ENCODE data around the gene FXN. TPM values are rescaled to one million over a fixed set of nuclear protein-coding genes. Genes with fewer than 3 reads are reported as not detected.

The FXN gene
- total RNA-seq, 1 donor from 2014 or later = 23.2 TPM

DNA sequence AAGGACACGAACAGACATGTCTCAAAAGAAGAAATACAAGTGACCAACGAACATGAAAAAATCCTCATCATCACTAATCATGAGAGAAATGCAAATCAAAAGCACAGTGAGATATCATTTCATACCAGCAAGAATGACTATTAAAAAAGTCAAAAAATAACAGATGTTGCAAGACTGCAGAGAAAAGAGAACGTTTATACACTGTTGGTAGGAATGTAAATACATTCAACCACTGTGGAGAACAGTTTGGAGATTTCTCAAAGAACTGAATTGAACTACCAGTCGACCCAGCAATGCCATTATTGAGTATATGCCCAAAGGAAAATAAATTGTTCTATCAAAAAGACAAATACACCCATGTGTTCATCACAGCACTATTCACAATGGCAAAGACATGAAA, 45.7 kb downstream of the FXN start:
- Histone ChIP-seq H2AFZ (replicated peaks) (no peak overlapping the region), H4K20me1 (ENCODE audit: low read depth) (no peaks in the 10 kb centered on the region), H3K4me2 (no peak overlapping the region), H3K79me2 (ENCODE audit: low read depth) (no peaks in the 10 kb centered on the region), H3K27me3 (no peaks in the 10 kb centered on the region), H3K36me3 (no peaks in the 10 kb centered on the region), H3K9me3 (ENCODE audit: low read depth) (no peaks in the 10 kb centered on the region), H3K27ac (no peak overlapping the region), H3F3A (ENCODE audit: low read depth) (no peaks in the 10 kb centered on the region), H3K4me3 (no peak overlapping the region), H3K9ac (no peak overlapping the region), H3K4me1 (no peaks in the 10 kb centered on the region)
- peaks cover 6% of the 10 kb centered on the region for H3K36me3 Mint-ChIP-seq
- H3K27me3 Mint-ChIP-seq (ENCODE audit: insufficient read depth, low read depth) = peaks cover 4% of the 10 kb centered on the region
- DNase-seq (ENCODE audit: low spot score) = no peak
- no peak overlapping the region for H3K4me3 Mint-ChIP-seq
- H3K27ac Mint-ChIP-seq = no peak overlapping the region
- H3K4me1 Mint-ChIP-seq = no peaks in the 10 kb centered on the region
- H3K9me3 Mint-ChIP-seq = no peaks in the 10 kb centered on the region
- TF ChIP-seq EZH2 (IDR thresholded peaks at IDR 0.05) (no peak), EZH2phosphoT487 (IDR thresholded peaks at IDR 0.05) (no peak)
- TF ChIP-seq, protein P1, sequence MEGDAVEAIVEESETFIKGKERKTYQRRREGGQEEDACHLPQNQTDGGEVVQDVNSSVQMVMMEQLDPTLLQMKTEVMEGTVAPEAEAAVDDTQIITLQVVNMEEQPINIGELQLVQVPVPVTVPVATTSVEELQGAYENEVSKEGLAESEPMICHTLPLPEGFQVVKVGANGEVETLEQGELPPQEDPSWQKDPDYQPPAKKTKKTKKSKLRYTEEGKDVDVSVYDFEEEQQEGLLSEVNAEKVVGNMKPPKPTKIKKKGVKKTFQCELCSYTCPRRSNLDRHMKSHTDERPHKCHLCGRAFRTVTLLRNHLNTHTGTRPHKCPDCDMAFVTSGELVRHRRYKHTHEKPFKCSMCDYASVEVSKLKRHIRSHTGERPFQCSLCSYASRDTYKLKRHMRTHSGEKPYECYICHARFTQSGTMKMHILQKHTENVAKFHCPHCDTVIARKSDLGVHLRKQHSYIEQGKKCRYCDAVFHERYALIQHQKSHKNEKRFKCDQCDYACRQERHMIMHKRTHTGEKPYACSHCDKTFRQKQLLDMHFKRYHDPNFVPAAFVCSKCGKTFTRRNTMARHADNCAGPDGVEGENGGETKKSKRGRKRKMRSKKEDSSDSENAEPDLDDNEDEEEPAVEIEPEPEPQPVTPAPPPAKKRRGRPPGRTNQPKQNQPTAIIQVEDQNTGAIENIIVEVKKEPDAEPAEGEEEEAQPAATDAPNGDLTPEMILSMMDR (IDR thresholded peaks at IDR 0.05) = no peak

DNA sequence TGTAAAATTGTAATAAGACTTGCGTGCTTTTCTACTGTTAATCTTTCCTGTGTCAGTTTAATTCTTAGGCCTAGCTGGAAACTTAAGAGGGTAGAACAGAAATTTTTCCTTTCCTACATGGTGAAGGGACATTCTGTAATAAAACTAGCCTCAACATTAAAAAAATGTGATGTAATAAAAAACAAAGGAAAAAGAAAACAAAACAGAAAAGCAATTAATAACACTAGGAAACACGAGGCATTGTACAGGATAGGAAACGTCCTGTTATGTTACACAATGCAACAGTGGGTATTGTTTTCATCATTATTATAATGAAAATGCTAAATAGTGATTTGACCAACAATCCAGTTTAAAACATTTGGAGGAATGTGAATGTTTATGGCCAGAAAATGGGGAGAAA, 47.8 kb downstream of the FXN start:
- H3K9me3 ChIP-seq (ENCODE audit: low read depth) = no peaks in the 10 kb centered on the region
- H3K27ac ChIP-seq = no peak overlapping the region
- no peaks in the 10 kb centered on the region for H3K36me3 ChIP-seq
- TF ChIP-seq EZH2phosphoT487 (IDR thresholded peaks at IDR 0.05) = no peak
- TF ChIP-seq EZH2 (IDR thresholded peaks at IDR 0.05) = no peak
- TF ChIP-seq, protein P1 (IDR thresholded peaks at IDR 0.05) = no peak
- DNase-seq (ENCODE audit: low spot score) = no peak
- Mint-ChIP-seq H3K4me1 (no peaks in the 10 kb centered on the region), H3K9me3 (no peaks in the 10 kb centered on the region), H3K36me3 (peaks cover 3% of the 10 kb centered on the region), H3K27me3 (ENCODE audit: insufficient read depth, low read depth) (peaks cover 3% of the 10 kb centered on the region), H3K27ac (no peak overlapping the region), H3K4me3 (no peak overlapping the region)
- H3K4me3 ChIP-seq = no peak overlapping the region
- H4K20me1 ChIP-seq (ENCODE audit: low read depth) = no peaks in the 10 kb centered on the region
- H3K4me2 ChIP-seq = no peak overlapping the region
- H3K9ac ChIP-seq = no peak overlapping the region
- H3K27me3 ChIP-seq = no peaks in the 10 kb centered on the region
- no peaks in the 10 kb centered on the region for H3K79me2 ChIP-seq (ENCODE audit: low read depth)
- H3K4me1 ChIP-seq = no peaks in the 10 kb centered on the region
- H2AFZ ChIP-seq (replicated peaks) = no peak overlapping the region
- H3F3A ChIP-seq (ENCODE audit: low read depth) = no peaks in the 10 kb centered on the region

DNA sequence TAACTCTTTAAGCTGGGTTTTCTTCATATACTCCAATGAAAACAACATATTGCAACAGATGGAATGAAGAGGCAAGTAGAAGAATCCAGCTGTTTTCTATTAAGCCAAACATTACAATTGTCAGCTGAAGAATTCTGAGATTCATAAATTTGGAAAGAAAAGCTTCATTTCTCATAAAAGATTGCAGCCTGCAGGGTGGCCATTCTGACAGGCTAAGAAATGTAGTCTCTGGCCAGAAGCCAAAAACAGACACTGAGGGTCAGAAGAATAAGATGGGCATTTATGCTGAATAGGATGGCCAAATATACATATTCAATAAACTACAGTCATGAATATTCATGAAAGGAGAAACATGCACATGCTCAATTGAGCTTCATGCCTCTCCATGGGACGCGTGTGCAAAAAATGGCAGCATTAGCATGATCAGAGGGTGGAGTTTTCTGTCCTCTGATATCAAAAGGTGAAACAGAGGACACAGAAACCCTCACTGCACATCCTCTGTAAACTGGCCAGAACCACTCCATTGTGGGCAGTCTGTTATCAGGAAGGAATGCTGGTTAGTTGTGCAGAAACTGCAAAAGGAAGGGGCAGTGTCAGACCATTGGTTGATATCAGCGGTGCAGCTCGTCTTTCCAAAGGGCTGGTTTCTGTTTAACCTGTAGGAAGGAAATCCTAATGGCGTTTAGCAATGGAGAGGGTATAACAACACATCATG, 50.2 kb downstream of the FXN start:
- Histone ChIP-seq H3K27me3 (no peaks in the 10 kb centered on the region), H4K20me1 (ENCODE audit: low read depth) (no peaks in the 10 kb centered on the region), H3K27ac (no peak overlapping the region)

More for the DNA sequence above, 50.2 kb downstream of the FXN start:
- Histone ChIP-seq H3F3A (ENCODE audit: low read depth) (peaks cover 13% of the 10 kb centered on the region), H3K36me3 (no peaks in the 10 kb centered on the region), H3K9me3 (ENCODE audit: low read depth) (no peaks in the 10 kb centered on the region), H2AFZ (replicated peaks) (no peak overlapping the region), H3K4me2 (no peak overlapping the region), H3K4me1 (peaks cover 15% of the 10 kb centered on the region), H3K4me3 (no peak overlapping the region), H3K79me2 (ENCODE audit: low read depth) (no peaks in the 10 kb centered on the region), H3K9ac (no peak overlapping the region)
- Mint-ChIP-seq H3K27ac (no peak overlapping the region), H3K36me3 (peaks cover 2% of the 10 kb centered on the region), H3K9me3 (no peaks in the 10 kb centered on the region), H3K4me3 (no peak overlapping the region), H3K27me3 (ENCODE audit: insufficient read depth, low read depth) (peaks cover 2% of the 10 kb centered on the region), H3K4me1 (peaks cover 13% of the 10 kb centered on the region)
- no peak for DNase-seq (ENCODE audit: low spot score)
- TF ChIP-seq EZH2 (IDR thresholded peaks at IDR 0.05) = no peak
- TF ChIP-seq, protein P1 (IDR thresholded peaks at IDR 0.05) = no peak
- TF ChIP-seq EZH2phosphoT487 (IDR thresholded peaks at IDR 0.05) = no peak

Measured in neural progenitor cell (in vitro differentiated cells).